Breast epithelium (tissue), 3 donors: ENCODE results near the gene YIPF4.

Experiments
- CTCF ChIP-seq, 3 donors: fragments of 450-650 bp; IDR thresholded peaks; one replicate each; pipeline ENCODE4 v1.5.1; 2016 to 2017; ENCODE audit warnings: antibody characterized with exemption in 3 of 3, mild to moderate bottlenecking in 3 of 3, moderate library complexity in 3 of 3
- POLR2A ChIP-seq: fragments of 450-650 bp; IDR thresholded peaks from one replicate; pipeline ENCODE4 v1.6.1; 2016; ENCODE audit warnings: antibody characterized with exemption, mild to moderate bottlenecking, moderate library complexity
- POLR2AphosphoS5 ChIP-seq, 3 donors: sonication (generic); formaldehyde crosslinking; IDR thresholded peaks; one replicate each; pipeline ENCODE4 v1.6.1; 2017; ENCODE audit warnings: antibody characterized with exemption in 3 of 3

- TF ChIP-seq CTCF (IDR thresholded peaks at IDR 0.05) (no peak), POLR2AphosphoS5 (IDR thresholded peaks at IDR 0.05) (no peak), POLR2A (no peak)
These were observed 386 bp upstream of the YIPF4 start for GRCh38 chr2:32277363-32277673.
